HK-2 (cell line): ENCODE measurements around the gene RAI2.
"Not testable (repeated sequence)": the region's sequence is repeated elsewhere in the genome, so short reads cannot be mapped to it uniquely, and the experiment has no call there.

Source experiments
- DNase-seq: peaks from one replicate; pipeline ENCODE4 v3.0.0-alpha.2; 2018; ENCODE audit not compliant: unreplicated experiment

RAI2 gene

DNA sequence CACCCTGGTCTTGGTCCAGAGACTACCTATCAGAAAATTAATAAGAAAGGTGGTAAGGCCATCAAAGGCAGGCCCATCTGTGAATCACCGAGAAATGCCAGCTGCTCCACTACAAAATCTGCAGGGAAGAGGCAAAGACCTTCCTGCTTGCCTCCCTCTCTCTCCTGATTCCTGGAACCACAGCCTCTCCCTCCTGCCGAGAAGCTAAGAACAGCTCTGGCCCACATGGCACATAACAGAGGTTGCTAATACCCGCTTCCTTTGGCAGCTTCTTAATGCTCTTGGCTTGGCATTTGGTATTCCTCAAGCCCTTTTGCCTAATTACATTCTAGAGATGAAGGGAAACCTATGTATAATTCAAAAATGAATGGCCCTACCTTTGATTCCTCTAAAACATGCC lies 32.9 kb downstream of the RAI2 start:
- no peak for DNase-seq

DNA sequence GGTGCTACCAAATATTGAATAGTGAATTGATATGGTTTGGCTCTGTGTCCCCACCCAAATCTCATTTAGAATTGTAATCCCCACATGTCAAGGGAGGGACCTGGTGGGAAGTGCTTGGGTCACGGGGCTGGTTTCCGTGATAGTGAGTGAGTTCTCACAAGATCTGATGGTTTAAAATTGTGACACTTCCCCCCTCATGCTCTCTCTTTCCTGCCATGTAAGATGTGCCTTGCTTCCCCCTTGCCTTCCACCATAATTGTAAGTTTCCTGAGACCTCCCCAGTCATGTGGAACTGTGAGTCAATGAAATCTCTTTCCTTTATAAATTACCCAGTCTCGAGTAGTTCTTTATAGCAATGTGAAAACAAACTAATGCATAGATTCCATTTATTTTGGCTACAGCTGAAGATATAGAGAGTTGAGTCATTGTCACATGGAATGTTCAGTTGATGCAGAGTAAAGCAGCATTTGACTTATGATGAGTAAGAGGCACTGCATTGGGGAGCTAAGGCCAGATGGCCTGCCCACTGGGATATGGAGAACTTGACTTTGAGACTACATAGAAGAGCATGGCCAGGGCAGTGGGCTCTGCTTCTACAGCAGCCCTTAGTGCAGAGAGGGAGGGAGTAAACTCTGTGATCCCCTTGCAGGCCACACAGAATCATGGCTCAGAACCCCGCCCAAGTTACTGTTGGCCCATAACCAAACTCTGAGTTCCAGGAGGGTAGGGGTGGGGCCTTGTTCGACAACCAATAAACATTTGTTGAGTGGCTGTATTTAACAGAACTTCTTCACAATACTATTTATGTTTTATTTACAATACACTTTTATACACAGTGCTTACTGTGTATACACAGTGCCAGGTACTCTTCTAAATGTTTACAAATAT lies 34.2 kb downstream of the RAI2 start:
- DNase-seq: no peak

DNA sequence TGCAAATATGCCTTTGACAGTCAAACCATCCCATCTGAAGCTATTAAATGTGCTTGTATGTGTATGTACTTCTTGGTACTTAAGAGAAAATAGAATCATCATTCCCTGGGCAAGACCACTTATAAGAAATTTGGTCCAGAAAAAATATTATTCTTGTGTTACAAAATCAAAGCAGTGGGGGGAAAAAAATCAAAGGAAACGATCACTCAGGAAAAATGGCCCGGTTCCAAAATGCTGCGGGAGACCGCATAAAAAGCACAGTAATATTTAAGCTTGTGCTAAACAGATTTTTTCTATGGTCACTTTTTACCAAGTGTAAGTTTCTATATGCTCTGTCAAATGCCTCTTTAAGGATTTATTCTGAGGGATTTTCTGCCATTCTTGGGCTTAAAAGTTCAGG lies 36.1 kb downstream of the RAI2 start:
- no peak for DNase-seq

GRCh38 chrX:17822351-17822750 lies 38.7 kb downstream of the RAI2 start:
- DNase-seq: no peak

- no peak for DNase-seq
Measured at GRCh38 chrX:17820100-17820499, 41.0 kb downstream of the RAI2 start.

- DNase-seq: no peak
Measured at GRCh38 chrX:17818726-17819125, 42.4 kb downstream of the RAI2 start.

- no peak for DNase-seq
Measured at GRCh38 chrX:17817251-17817650, 43.8 kb downstream of the RAI2 start.

DNA sequence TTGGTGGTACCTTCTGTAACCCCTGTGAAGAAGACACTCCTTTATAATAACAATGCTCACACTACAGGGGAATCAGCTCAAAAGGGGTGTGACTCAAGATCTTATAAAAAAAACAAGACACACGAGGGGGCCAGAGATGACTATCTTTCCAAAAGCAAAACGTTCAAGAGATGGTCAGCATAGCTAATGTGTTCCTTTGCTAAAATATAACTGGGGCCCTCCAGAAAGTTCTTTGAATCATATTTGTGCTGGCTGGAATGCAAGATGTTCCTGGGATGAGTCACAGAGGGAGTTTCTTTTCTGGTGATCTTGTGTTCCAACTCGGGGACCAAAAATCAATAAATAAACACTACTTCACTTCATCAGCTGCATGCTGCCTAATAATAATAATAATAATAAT lies 46.5 kb downstream of the RAI2 start:
- no peak for DNase-seq

DNA sequence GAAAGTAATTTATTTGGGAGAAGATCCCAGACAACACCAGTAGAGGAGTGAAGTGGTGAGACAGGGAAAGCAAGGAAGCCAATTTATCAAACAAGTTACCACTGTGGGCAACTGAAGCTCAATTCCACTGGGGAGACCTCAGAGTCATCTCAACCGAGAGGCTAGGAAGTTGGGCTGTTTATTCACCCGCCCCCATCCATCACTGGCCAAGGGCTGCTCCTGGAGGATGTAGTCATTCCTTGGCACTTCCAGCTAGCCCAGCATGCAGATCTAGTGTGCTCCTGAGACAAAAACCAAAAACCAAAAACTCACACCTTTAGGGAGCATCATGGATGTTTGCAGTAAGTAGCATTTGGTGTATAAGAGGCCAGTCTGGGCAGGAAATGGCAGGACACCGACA lies 47.0 kb downstream of the RAI2 start:
- DNase-seq: no peak

GRCh38 chrX:17813277-17813676 lies 47.8 kb downstream of the RAI2 start:
- DNase-seq: no peak

DNA sequence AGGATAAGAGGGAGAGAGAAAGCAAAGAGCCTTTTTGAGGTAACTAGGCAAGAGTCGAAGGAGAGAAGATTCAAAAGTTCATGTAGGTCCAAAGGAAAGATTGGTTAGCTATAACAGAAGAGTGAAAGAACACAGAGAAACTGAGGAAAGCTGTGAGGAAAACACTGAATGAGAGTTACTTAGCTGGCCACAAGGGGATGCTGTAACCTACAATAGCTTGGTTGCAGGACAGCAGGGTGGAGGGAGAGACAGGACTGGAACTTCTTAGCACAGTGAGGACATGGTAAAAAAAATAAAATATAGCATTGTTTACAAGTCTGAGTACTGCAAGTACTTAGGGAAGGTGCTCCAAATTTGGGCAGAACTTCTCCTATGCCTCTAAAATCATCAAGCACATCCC lies 48.3 kb downstream of the RAI2 start:
- DNase-seq: no peak

DNA sequence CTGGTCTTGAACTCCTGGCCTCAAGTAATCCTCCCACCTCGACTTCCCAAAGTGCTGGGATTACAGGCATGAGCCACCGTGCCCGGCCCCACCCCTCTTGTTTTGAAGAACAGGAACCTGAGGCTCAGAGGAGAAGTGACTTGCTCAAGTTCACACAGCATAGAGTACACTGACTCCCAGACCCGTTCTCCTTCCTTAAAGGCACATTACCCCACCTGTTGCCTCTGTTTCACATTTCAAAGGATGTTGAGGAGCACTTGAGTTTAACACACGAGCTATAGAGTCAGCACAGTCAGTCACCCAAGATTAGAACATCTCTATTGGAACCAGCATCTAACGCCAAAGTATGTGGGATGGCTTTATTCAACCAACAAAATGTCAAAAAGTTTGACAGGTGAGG lies 51.1 kb downstream of the RAI2 start:
- DNase-seq: no peak

GRCh38 chrX:17809273-17809672 lies 51.8 kb downstream of the RAI2 start:
- no peak for DNase-seq

DNA sequence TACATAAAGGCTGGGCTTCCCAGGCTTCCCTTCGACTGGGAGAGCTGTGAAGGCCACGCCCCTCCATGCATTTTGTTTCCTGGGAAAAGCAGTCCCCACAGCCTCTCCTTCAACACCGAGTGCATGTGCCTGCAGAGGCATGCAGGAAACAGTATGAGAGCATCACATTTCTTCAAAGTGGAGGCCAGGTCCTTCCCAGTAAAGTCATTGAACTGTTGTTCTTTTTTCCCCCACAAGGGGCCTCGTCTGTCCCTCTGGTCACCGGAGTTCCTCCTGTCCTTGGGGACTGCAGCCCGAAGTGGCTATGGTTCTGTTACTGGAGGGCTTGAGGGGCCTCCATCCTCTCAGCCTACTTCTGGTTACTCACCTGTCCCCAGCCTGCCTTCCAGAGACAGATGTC lies 56.0 kb downstream of the RAI2 start:
- no peak for DNase-seq

DNA sequence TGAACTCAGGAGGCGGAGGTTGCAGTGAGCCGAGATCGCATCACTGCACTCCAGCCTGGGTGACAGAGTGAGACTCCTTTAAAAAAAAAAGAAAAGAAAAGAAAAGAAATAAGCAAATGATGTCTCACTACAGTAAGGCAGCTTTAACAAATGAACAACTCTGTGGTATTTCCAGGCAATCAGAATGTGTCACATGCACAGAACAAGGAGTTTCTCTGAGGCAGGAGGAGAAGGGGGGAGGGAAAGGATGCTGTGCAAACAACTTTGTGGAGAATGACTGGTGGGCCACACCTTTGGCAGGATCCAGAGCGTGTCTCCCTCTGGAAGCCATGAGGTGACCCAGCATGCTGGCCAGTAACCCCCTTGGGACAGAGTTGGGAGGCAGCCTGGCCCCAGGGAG lies 57.6 kb downstream of the RAI2 start:
- peak; percentile 8 for DNase-seq

DNA sequence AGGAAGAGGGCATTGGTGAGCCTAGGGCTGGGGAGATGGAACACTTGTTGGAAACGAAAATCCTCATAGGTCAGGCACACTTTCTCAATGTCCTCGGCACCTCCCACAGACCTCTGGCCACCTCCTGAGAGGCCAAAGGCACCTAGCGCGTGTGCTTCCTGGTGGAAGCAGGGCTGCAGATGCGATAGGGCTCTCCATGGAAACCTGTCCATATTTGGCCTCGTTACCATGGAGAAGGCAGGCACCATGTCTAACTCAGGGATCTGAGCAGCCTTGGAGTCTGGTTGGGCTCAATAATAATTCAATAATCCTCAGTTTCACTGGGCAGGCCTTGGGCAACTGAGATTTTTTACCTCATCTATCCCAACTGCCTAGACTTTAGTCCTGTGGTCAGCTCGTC lies 58.3 kb downstream of the RAI2 start:
- DNase-seq: no peak

GRCh38 chrX:17801431-17801830 lies 59.7 kb downstream of the RAI2 start:
- no peak for DNase-seq

DNA sequence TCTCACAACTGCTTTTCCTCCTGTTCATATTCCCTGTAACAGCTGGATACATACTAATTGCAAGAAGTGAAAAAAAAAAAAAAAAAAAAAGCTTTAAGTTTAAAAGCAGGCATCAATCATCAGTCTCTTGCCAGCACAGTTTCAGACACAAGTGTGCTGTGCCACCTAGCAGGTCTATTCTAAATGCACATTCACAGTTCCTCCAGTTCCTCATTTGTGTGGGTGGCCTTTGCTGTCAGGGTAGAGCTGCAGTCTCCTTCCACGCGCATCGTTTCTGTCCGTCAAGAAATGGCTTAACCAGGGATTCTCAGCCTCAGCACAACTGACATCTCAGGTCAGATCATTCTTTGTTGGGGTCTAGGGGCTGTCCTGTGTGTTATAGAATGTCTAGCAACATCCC lies 62.2 kb downstream of the RAI2 start:
- no peak for DNase-seq

GRCh38 chrX:17792826-17793225 lies 68.3 kb downstream of the RAI2 start:
- DNase-seq: no peak

GRCh38 chrX:17788956-17789562 lies 72.0 kb downstream of the RAI2 start:
- DNase-seq: no peak

GRCh38 chrX:17788439-17788838 lies 72.7 kb downstream of the RAI2 start:
- peak; percentile 45 for DNase-seq

DNA sequence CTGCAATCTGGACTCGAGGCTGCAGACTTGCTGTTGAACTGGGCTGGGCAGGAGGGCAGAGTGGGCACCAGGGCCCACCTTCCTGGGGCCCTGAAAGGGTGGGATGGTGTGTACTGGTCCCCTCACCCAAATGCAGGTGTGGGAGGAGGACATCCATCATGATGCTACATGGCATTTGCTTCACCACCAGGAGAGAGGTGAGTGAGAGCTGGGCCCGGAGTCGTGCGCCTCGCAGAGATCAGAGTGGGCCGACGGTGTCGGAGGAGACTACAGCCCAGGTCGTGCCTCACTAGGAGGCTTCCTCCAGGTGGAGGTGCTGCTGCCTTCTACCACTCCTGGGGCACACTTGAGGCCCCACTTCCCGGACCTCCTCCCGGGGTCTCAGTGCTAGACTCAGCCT lies 73.5 kb downstream of the RAI2 start:
- no peak for DNase-seq

GRCh38 chrX:17786554-17787347 lies 74.3 kb downstream of the RAI2 start:
- not testable (repeated sequence) for DNase-seq
